DMS 273 (cell line): Measurements from ENCODE around the gene H2BK1.

Experiments used
- DNase-seq: peaks from one replicate; lab custom pipeline; 2025; ENCODE audit not compliant: unreplicated experiment; lab: John Stamatoyannopoulos, UW

Gene H2BK1

GRCh38 chr7:151179946-151180345 lies 30.3 kb downstream of the H2BK1 start:
- no peak for DNase-seq

DNA sequence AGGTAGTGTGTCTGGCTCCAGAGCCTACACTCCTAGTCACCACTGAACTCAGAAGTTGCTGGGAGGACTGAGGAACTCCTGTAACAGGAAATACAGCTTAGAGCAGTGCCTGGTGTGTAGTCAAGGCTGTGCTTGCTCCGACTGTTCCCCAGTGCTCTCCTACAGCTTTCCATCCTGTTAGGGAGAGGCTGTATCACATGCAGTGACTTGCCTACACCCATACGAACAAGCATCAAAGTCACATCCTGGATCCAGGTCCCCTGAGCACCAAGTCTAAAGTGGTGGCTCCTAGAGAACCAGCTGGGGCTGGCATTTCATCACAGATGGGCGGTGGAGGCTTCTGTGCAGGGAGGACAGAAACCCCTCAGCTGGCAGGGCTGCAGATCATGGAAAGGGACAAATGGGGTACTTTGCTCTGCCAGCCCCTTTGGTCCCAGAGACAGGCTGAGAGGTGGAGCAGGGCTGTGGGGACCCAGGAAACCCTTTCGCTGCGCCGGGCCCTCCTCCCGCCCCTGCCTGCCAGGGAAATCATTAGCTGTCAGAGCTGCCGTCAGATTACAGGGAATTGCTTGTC lies 30.9 kb downstream of the H2BK1 start:
- DNase-seq = no peak

- DNase-seq = no peak
Observed at GRCh38 chr7:151178831-151179230, 31.5 kb downstream of the H2BK1 start.

- DNase-seq = no peak
Observed at GRCh38 chr7:151178236-151178635, 32.1 kb downstream of the H2BK1 start.

DNA sequence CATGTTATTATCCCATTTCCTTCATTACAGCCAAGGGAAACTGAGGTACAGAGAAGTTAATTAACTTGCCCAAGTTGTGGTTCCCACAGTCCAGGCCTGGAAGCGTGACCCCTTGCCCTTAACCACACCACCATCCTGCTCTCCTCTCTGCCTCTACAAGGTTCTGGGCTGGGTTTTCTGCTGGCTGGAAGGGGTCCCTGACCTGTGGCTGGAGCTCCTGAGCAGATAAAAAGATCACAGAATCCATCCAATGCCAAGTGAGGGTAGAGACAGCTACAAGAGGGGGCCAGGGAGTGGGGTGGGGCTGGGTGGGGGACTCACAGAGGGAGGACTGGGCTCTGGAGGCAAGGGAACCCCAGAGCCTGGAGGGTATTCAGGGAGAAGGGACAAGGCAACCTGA lies 33.0 kb downstream of the H2BK1 start:
- no peak for DNase-seq

- no peak for DNase-seq
Observed at GRCh38 chr7:151176401-151176800, 33.9 kb downstream of the H2BK1 start.

- no peak for DNase-seq
Observed at GRCh38 chr7:151175793-151176311, 34.4 kb downstream of the H2BK1 start.

- DNase-seq = no peak
Observed at GRCh38 chr7:151175047-151175792, 35.1 kb downstream of the H2BK1 start.

- no peak for DNase-seq
Observed at GRCh38 chr7:151174246-151175046, 35.8 kb downstream of the H2BK1 start.

GRCh38 chr7:151173386-151174245 lies 36.7 kb downstream of the H2BK1 start:
- DNase-seq = no peak

- DNase-seq = peak; percentile 94
Observed at GRCh38 chr7:151172273-151173141, 37.8 kb downstream of the H2BK1 start.

- DNase-seq = no peak
Observed at GRCh38 chr7:151168787-151169162, 41.5 kb downstream of the H2BK1 start.

DNA sequence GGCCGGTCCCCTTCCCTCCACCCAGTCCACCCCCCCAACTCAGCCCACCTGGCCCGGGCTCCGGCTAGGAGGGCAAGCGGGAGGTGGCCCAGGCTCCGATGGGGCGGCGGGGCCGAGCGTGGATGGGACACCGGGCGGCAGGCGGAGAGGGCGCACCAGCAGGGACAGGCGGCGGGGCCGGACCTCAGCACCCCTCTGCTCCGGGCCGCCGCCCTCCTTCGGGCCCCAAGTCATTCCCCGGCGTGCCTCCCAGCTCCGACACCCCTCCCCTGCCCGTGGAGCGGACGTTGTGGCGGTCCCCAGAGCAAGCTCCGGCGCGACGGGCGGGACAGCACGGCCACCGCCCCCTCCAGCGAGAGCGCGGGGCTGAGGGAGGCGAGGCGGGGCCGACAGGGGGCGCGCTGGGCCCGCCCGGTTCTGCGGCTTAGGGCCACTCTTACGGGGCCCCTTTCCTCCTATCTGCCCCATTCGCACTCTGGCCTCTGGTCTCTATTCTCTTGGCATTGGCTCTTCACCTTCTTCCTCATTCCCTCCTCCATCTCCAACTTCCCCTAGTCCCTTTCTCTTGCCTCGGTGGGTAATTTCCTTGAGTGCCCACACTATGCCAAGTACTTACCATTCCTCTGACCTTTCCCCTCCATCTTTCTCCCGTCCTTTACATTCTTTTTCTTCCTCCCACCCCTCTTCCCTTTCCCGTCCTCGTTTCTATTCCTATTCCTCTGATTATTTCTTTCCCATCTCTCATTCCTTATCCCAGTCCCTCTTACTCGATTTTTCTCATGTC lies 42.1 kb downstream of the H2BK1 start:
- peak; percentile 87 for DNase-seq

DNA sequence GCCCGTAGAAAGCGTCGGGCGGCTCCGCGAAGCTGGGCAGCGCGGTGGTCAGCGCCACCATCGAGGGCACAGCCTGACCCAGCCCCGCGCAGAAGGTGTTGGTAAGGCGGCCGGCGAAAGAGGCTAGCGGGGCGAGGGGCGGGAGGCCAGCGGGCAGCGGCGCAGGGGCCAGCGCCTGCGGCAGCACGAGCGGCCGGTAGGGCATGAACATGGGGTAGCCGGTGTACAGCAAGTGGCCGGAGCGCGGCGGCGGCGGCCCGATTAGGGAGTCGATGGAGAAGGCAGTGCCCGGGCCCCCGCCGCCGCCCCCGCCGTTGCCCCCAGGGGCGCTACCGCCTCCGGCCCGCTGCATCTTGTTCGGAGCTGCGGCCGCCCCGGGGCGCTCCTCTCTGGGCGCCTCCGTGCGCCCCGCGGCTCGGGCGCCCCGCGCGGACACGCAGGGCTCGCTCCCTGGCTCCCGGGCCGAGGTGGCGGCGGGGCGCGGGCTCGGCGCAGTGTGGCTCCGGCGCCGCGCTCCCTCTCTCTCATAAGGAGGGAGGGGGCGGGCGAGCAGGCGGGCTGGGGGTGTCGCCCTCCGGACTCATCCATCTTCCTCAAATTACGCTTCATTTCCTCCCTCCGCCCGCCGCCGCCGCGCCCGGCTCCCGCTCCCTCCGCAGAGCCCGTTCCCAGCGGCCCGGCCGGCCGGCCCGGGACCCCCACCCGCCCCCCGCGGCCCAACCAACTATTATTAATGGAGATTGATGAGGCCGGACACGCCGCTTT lies 42.9 kb downstream of the H2BK1 start, which contains the start of gene GBX1:
GBX1 (minus strand) TSS at position 498 of the 765 bp plus-strand sequence; CDS start at position 352, 146 bp downstream.
- DNase-seq = peak; percentile 76

GRCh38 chr7:151166629-151167196 lies 43.6 kb downstream of the H2BK1 start:
- peak; percentile 61 for DNase-seq

- no peak for DNase-seq
Observed at GRCh38 chr7:151161757-151162156, 48.5 kb downstream of the H2BK1 start.
